Endothelial cell (in vitro differentiated cells): ENCODE results near the gene HES7. TPM values are rescaled to one million over a fixed set of nuclear protein-coding genes. Genes with fewer than 3 reads are reported as not detected.

Experiments used
- DNase-seq: peaks from one replicate; pipeline ENCODE4 v3.0.0; 2021; ENCODE audit warnings: low spot score
- H3K27ac Mint-ChIP-seq: one replicate; pipeline ENCODE4 v1.8.0; 2021; ENCODE audit warnings: mixed read lengths, inconsistent platforms; ENCODE audit not compliant: unreplicated experiment
- H3K27me3 Mint-ChIP-seq: one replicate; pipeline ENCODE4 v1.8.0; 2021; ENCODE audit warnings: mild to moderate bottlenecking, moderate library complexity, mixed read lengths, inconsistent platforms; ENCODE audit not compliant: unreplicated experiment
- H3K36me3 Mint-ChIP-seq: one replicate; pipeline ENCODE4 v1.8.0; 2021; ENCODE audit warnings: mild to moderate bottlenecking, low read depth, mixed read lengths, inconsistent platforms; ENCODE audit not compliant: unreplicated experiment
- H3K4me1 Mint-ChIP-seq: one replicate; pipeline ENCODE4 v1.8.0; 2021; ENCODE audit warnings: mild to moderate bottlenecking, mixed read lengths, inconsistent platforms; ENCODE audit not compliant: unreplicated experiment
- H3K4me3 Mint-ChIP-seq: one replicate; pipeline ENCODE4 v1.8.0; 2021; ENCODE audit warnings: mild to moderate bottlenecking, mixed read lengths, inconsistent platforms; ENCODE audit not compliant: unreplicated experiment
- H3K9me3 Mint-ChIP-seq: one replicate; pipeline ENCODE4 v1.8.0; 2021; ENCODE audit warnings: mixed read lengths, inconsistent platforms; ENCODE audit not compliant: unreplicated experiment
- CTCF ChIP-seq: fragments of 200-600 bp; sonication (generic); IDR thresholded peaks from one replicate; pipeline ENCODE4 v1.5.0; 2021; ENCODE audit warnings: antibody characterized with exemption; ENCODE audit not compliant: unreplicated experiment
- total RNA-seq: library from RNA; stranded (reverse); fragmentation: NEBNext Ultra II Directional; extraction: Animal tissue kit (Norgen Biotek cat#: 25700); gene quantifications from one replicate; pipeline ENCODE4 v1.2.1, GENCODE V29; 2021; ENCODE audit not compliant: unreplicated experiment

HES7 gene
- total RNA-seq, 1 donor from 2014 or later = 3.3 TPM

- Mint-ChIP-seq H3K4me3 (peak overlapping the region; percentile 93), H3K36me3 (peaks cover 18% of the 10 kb centered on the region), H3K27me3 (peaks cover 39% of the 10 kb centered on the region), H3K27ac (no peak overlapping the region), H3K4me1 (peaks cover 29% of the 10 kb centered on the region), H3K9me3 (no peaks in the 10 kb centered on the region)
- DNase-seq = no peak
- TF ChIP-seq CTCF = no peak
These were observed 6.4 kb downstream of the HES7 start for GRCh38 chr17:8117367-8117979.

- Mint-ChIP-seq H3K4me3 (no peak overlapping the region), H3K27me3 (peaks cover 37% of the 10 kb centered on the region), H3K36me3 (peaks cover 18% of the 10 kb centered on the region), H3K9me3 (no peaks in the 10 kb centered on the region), H3K4me1 (peaks cover 27% of the 10 kb centered on the region), H3K27ac (no peak overlapping the region)
- TF ChIP-seq CTCF = no peak
- DNase-seq = no peak
These were observed 7.1 kb downstream of the HES7 start for GRCh38 chr17:8116776-8117175.

- H3K9me3 Mint-ChIP-seq = no peaks in the 10 kb centered on the region
- no peak for TF ChIP-seq CTCF
- peaks cover 6% of the 10 kb centered on the region for H3K4me1 Mint-ChIP-seq
- no peak for DNase-seq
- H3K27me3 Mint-ChIP-seq = peaks cover 22% of the 10 kb centered on the region
- no peaks in the 10 kb centered on the region for H3K36me3 Mint-ChIP-seq
- H3K4me3 Mint-ChIP-seq = peak overlapping the region; percentile 7
- no peak overlapping the region for H3K27ac Mint-ChIP-seq
These were observed 13.0 kb downstream of the HES7 start for GRCh38 chr17:8110907-8111306.

GRCh38 chr17:8110456-8110804, 13.5 kb downstream of the HES7 start:
- Mint-ChIP-seq H3K27me3 (peaks cover 21% of the 10 kb centered on the region), H3K4me3 (peak overlapping the region; percentile 7), H3K27ac (no peak overlapping the region), H3K4me1 (peaks cover 6% of the 10 kb centered on the region), H3K36me3 (no peaks in the 10 kb centered on the region), H3K9me3 (no peaks in the 10 kb centered on the region)
- peak; percentile 37 for TF ChIP-seq CTCF
- no peak for DNase-seq

GRCh38 chr17:8109661-8110455, 14.0 kb downstream of the HES7 start:
- peaks cover 19% of the 10 kb centered on the region for H3K27me3 Mint-ChIP-seq
- no peak overlapping the region for H3K4me3 Mint-ChIP-seq
- peaks cover 4% of the 10 kb centered on the region for H3K36me3 Mint-ChIP-seq
- H3K27ac Mint-ChIP-seq = no peak overlapping the region
- H3K9me3 Mint-ChIP-seq = no peaks in the 10 kb centered on the region
- H3K4me1 Mint-ChIP-seq = peaks cover 11% of the 10 kb centered on the region
- TF ChIP-seq CTCF = peak; percentile 89
- DNase-seq = peak; percentile 72
